DOHH2 (cell line): ENCODE results near the gene ADPRS.

ENCODE experiments used
- CTCF ChIP-seq: fragments of 200-600 bp; sonication (generic); IDR thresholded peaks from one replicate; pipeline ENCODE4 v1.5.1; 2014; ENCODE audit warnings: antibody characterized with exemption, mild to moderate bottlenecking, low read depth, low read length; ENCODE audit not compliant: poor library complexity, severe bottlenecking
- EZH2phosphoT487 ChIP-seq: fragments of 200-600 bp; sonication (generic); IDR thresholded peaks from 2 replicates; pipeline ENCODE4 v1.6.1; 2017; ENCODE audit warnings: borderline replicate concordance, mild to moderate bottlenecking, antibody characterized with exemption, low read length, moderate library complexity, mixed read lengths

GRCh38 chr1:36081926-36082485, 6.7 kb upstream of the ADPRS start:
- no peak for TF ChIP-seq EZH2phosphoT487
- no peak for TF ChIP-seq CTCF
